Measurements from ENCODE around the gene VCX3B. TPM values are rescaled to one million over a fixed set of nuclear protein-coding genes. Genes with fewer than 3 reads are reported as not detected.
"Not testable (repeated sequence)": the region's sequence is repeated elsewhere in the genome, so short reads cannot be mapped to it uniquely, and the experiment has no call there.

The VCX3B gene
- total RNA-seq, result not detected
- polyA plus RNA-seq (2013, experiment 1 of 2), result not detected
- not detected for polyA plus RNA-seq (2013, experiment 2 of 2)
- 0 to 0.14 (median 0) reads per million in 172 experiments for total RNA-seq

DNA sequence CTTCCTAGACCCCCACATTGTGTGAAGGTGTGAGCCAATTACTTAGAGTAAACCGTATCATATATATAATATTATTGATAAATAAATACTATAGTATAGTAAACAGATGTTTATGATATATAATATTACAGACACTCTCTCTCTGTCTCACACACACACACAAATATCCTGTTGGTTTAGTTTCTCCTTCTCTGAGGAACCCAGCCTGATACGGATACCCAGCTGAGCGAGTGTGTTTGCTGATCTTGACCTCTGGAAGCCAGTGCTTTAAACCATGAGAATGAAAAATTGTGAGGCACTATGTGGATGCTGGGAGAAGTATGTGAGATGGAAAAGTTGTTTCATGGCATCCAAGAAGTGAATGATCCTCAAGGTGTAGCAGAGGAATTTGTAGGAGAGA lies at the start of gene VCX3B:
TSS of gene VCX3B (plus strand) at position 301 of the 400 bp plus-strand sequence. CDS start 621 bp downstream, outside the sequence.
- CTCF ChIA-PET; ATAC-seq (ENCODE audit: poor library complexity); H3K27ac ChIP-seq (ENCODE audit: low read depth in 1 of 2, low read length in 2 of 2); H3K4me1 ChIP-seq (ENCODE audit: insufficient read depth, low read length); H3K9me3 ChIP-seq (ENCODE audit: control insufficient read depth in 1 of 2, insufficient read depth in 1 of 2, low read length in 2 of 2); H3K4me1 Mint-ChIP-seq (ENCODE audit: low read depth); H3K27me3 Mint-ChIP-seq; H3K36me3 Mint-ChIP-seq (ENCODE audit: low read depth); H3K27ac Mint-ChIP-seq; H3K36me3 ChIP-seq (ENCODE audit: insufficient read depth, low read length); H3K9me3 Mint-ChIP-seq; H3K4me3 ChIP-seq (ENCODE audit: low read length); H3K27me3 ChIP-seq (ENCODE audit: control insufficient read depth in 1 of 2, insufficient read depth in 2 of 2, low read length in 2 of 2); POLR2A ChIA-PET; intact Hi-C loops (cut with DNase I, micrococcal nuclease); H3K4me3 Mint-ChIP-seq; DNase-seq: not testable (repeated sequence)

DNA sequence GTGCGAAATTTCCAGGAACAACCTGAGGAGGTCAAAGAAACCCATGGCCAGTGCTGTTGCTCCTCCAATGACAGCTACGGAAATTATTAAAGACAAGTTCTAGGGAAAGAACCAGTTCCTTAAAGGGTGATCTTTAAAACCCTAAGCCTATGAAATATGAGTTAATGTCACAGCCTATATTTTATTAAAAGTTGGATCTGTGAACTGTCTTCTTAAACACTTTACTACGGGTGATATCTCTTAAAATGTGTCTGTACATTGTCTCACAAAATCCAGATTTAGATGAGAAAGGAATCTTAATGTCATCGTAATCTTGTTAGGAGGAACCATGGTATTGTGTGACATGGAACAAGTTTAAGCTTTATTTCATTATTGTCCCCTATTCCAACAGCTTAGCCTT lies 46.3 kb upstream of the VCX3B start:
- Histone ChIP-seq H3K36me3 (ENCODE audit: insufficient read depth, low read length) (no peaks in the 10 kb centered on the region), H3K9me3 (ENCODE audit: control insufficient read depth in 1 of 2, insufficient read depth in 1 of 2, low read length in 2 of 2) (no peaks in the 10 kb centered on the region), H3K27ac (ENCODE audit: low read depth in 1 of 2, low read length in 2 of 2) (no peak overlapping the region), H3K27me3 (ENCODE audit: control insufficient read depth in 1 of 2, insufficient read depth in 2 of 2, low read length in 2 of 2) (no peaks in the 10 kb centered on the region), H3K4me1 (ENCODE audit: insufficient read depth, low read length) (no peaks in the 10 kb centered on the region), H3K4me3 (ENCODE audit: low read length) (no peak overlapping the region)
- peaks cover 6% of the 10 kb centered on the region for H3K9me3 Mint-ChIP-seq
- intact Hi-C loops (cut with DNase I, micrococcal nuclease), result no loop called here
- TF ChIP-seq, protein P1, sequence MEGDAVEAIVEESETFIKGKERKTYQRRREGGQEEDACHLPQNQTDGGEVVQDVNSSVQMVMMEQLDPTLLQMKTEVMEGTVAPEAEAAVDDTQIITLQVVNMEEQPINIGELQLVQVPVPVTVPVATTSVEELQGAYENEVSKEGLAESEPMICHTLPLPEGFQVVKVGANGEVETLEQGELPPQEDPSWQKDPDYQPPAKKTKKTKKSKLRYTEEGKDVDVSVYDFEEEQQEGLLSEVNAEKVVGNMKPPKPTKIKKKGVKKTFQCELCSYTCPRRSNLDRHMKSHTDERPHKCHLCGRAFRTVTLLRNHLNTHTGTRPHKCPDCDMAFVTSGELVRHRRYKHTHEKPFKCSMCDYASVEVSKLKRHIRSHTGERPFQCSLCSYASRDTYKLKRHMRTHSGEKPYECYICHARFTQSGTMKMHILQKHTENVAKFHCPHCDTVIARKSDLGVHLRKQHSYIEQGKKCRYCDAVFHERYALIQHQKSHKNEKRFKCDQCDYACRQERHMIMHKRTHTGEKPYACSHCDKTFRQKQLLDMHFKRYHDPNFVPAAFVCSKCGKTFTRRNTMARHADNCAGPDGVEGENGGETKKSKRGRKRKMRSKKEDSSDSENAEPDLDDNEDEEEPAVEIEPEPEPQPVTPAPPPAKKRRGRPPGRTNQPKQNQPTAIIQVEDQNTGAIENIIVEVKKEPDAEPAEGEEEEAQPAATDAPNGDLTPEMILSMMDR (IDR thresholded peaks at IDR 0.05), result no peak
- DNase-seq (no peak), ATAC-seq (ENCODE audit: poor library complexity) (no peak)
- no peaks in the 10 kb centered on the region for H3K4me1 Mint-ChIP-seq (ENCODE audit: low read depth)
- ChIA-PET POLR2A (no interaction called here), CTCF (no interaction called here)
- no peaks in the 10 kb centered on the region for H3K27me3 Mint-ChIP-seq
- H3K36me3 Mint-ChIP-seq (ENCODE audit: low read depth), result no peaks in the 10 kb centered on the region
- no peak overlapping the region for H3K4me3 Mint-ChIP-seq
- no peak overlapping the region for H3K27ac Mint-ChIP-seq

DNA sequence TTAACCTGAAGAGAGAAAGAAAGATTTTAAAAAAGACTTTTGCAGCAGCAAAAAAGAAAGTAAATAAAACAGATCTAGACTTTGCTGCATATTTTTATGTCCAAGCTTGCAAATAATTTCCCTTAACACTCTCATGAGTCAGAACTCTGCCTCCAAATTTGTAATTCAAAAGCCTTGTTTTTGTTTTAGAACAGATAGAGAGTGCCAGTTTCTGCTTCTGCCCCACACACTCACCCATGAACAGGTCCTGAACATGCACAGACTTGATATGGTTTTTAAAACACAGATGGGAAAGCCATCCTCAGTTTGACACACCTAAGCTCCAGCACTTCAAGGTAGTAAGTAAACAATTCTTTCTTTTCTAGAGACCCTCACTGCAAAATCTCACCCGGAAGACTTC lies 39.7 kb upstream of the VCX3B start:
- no peaks in the 10 kb centered on the region for H3K4me1 ChIP-seq (ENCODE audit: insufficient read depth, low read length)
- no peak for ATAC-seq (ENCODE audit: poor library complexity)
- Mint-ChIP-seq H3K4me1 (ENCODE audit: low read depth) (no peaks in the 10 kb centered on the region), H3K36me3 (ENCODE audit: low read depth) (no peaks in the 10 kb centered on the region), H3K27me3 (no peaks in the 10 kb centered on the region), H3K9me3 (no peaks in the 10 kb centered on the region), H3K4me3 (no peak overlapping the region), H3K27ac (no peak overlapping the region)
- ChIA-PET CTCF (no interaction called here), POLR2A (no interaction called here)
- H3K27me3 ChIP-seq (ENCODE audit: control insufficient read depth in 1 of 2, insufficient read depth in 2 of 2, low read length in 2 of 2), result no peaks in the 10 kb centered on the region
- H3K36me3 ChIP-seq (ENCODE audit: insufficient read depth, low read length), result no peaks in the 10 kb centered on the region
- TF ChIP-seq, protein P1 (IDR thresholded peaks at IDR 0.05), result no peak
- no peak overlapping the region for H3K27ac ChIP-seq (ENCODE audit: low read depth in 1 of 2, low read length in 2 of 2)
- no peak for DNase-seq
- no peak overlapping the region for H3K4me3 ChIP-seq (ENCODE audit: low read length)
- intact Hi-C loops (cut with DNase I, micrococcal nuclease), result no loop called here
- no peaks in the 10 kb centered on the region for H3K9me3 ChIP-seq (ENCODE audit: control insufficient read depth in 1 of 2, insufficient read depth in 1 of 2, low read length in 2 of 2)

DNA sequence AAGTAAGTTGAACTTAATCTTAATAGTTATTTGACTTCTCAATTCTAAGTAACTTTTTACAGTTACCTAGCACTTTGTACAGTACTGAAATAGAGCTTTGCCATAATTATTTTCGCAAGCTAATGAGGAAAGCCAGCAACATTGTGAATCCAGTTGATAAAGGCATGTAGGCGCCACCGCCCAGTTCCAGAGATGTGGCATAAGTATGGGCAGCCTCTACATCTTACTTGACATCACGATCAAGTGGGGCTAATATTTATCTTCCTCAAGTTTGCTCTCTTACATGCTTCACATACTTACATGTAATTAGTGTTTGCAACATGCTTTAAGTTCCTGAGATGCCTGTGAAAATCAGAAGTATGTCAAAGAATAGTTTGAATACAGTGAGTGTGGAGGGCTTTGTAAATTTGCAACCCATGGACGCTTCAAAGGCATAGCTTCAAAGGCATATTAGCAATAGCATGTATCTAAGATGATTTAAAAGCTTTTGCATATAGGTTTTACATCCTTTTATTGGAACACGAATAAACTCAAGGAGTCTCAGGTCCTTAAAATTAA lies 34.9 kb upstream of the VCX3B start:
- Histone ChIP-seq H3K27ac (ENCODE audit: low read depth in 1 of 2, low read length in 2 of 2) (no peak overlapping the region), H3K27me3 (ENCODE audit: control insufficient read depth in 1 of 2, insufficient read depth in 2 of 2, low read length in 2 of 2) (no peaks in the 10 kb centered on the region), H3K4me1 (ENCODE audit: insufficient read depth, low read length) (no peaks in the 10 kb centered on the region), H3K9me3 (ENCODE audit: control insufficient read depth in 1 of 2, insufficient read depth in 1 of 2, low read length in 2 of 2) (no peaks in the 10 kb centered on the region), H3K36me3 (ENCODE audit: insufficient read depth, low read length) (no peaks in the 10 kb centered on the region), H3K4me3 (ENCODE audit: low read length) (no peak overlapping the region)
- no peaks in the 10 kb centered on the region for H3K9me3 Mint-ChIP-seq
- H3K27ac Mint-ChIP-seq, result no peak overlapping the region
- intact Hi-C loops (cut with DNase I, micrococcal nuclease), result no loop called here
- no peak overlapping the region for H3K4me3 Mint-ChIP-seq
- H3K27me3 Mint-ChIP-seq, result no peaks in the 10 kb centered on the region
- H3K36me3 Mint-ChIP-seq (ENCODE audit: low read depth), result no peaks in the 10 kb centered on the region
- ATAC-seq (ENCODE audit: poor library complexity) (no peak), DNase-seq (no peak)
- ChIA-PET CTCF (no interaction called here), POLR2A (no interaction called here)
- H3K4me1 Mint-ChIP-seq (ENCODE audit: low read depth), result no peaks in the 10 kb centered on the region
- TF ChIP-seq, protein P1 (IDR thresholded peaks at IDR 0.05), result no peak

All from CD4-positive, alpha-beta T cell (primary cell).